ENCODE results near the gene AGMO.

Gene AGMO

GRCh38 chr7:15507708-15508107, 54.1 kb downstream of the AGMO start:
- no peaks in the 10 kb centered on the region for H3K9me3 ChIP-seq (ENCODE audit: insufficient read depth, low read depth, low read length)
- H3K79me2 ChIP-seq (ENCODE audit: insufficient read depth, low read length) = no peaks in the 10 kb centered on the region
- no peak overlapping the region for H2AFZ ChIP-seq (ENCODE audit: low read length)
- H3K36me3 ChIP-seq (ENCODE audit: insufficient read depth, low read length) = no peaks in the 10 kb centered on the region
- no peaks in the 10 kb centered on the region for H3K9me2 ChIP-seq (replicated peaks; ENCODE audit: low read depth, low read length)
- H4K20me1 ChIP-seq (ENCODE audit: insufficient read depth, low read length, poor library complexity, severe bottlenecking) = no peaks in the 10 kb centered on the region
- no peaks in the 10 kb centered on the region for H3K27me3 ChIP-seq (ENCODE audit: insufficient read depth, low read length, poor library complexity, severe bottlenecking)
- H3K4me3 ChIP-seq (ENCODE audit: low read length, poor library complexity, severe bottlenecking) = no peak overlapping the region
- no peak overlapping the region for H3K4me2 ChIP-seq (ENCODE audit: low read depth, low read length, poor library complexity, severe bottlenecking)
- H3K4me1 ChIP-seq (ENCODE audit: insufficient read depth, low read length, poor library complexity, severe bottlenecking) = peaks cover 10% of the 10 kb centered on the region
- TF ChIP-seq CTCF (conservative IDR thresholded peaks at IDR 0.05; ENCODE audit: low read length) (no peak), EZH2phosphoT487 (IDR thresholded peaks at IDR 0.05; ENCODE audit: borderline replicate concordance) (no peak)
- H3F3A ChIP-seq (ENCODE audit: low read depth) = no peaks in the 10 kb centered on the region
- no peak overlapping the region for H3K9ac ChIP-seq (ENCODE audit: low read depth, low read length, poor library complexity, severe bottlenecking)

- no peak overlapping the region for H2AFZ ChIP-seq (ENCODE audit: low read length)
- no peaks in the 10 kb centered on the region for H3K36me3 ChIP-seq (ENCODE audit: insufficient read depth, low read length)
- no peak for TF ChIP-seq EZH2phosphoT487 (IDR thresholded peaks at IDR 0.05; ENCODE audit: borderline replicate concordance)
- H3F3A ChIP-seq (ENCODE audit: low read depth) = no peaks in the 10 kb centered on the region
- H3K79me2 ChIP-seq (ENCODE audit: insufficient read depth, low read length) = no peaks in the 10 kb centered on the region
- no peaks in the 10 kb centered on the region for H3K9me3 ChIP-seq (ENCODE audit: insufficient read depth, low read depth, low read length)
- no peaks in the 10 kb centered on the region for H3K27me3 ChIP-seq (ENCODE audit: insufficient read depth, low read length, poor library complexity, severe bottlenecking)
- H4K20me1 ChIP-seq (ENCODE audit: insufficient read depth, low read length, poor library complexity, severe bottlenecking) = no peaks in the 10 kb centered on the region
- H3K4me3 ChIP-seq (ENCODE audit: low read length, poor library complexity, severe bottlenecking) = no peak overlapping the region
- H3K4me1 ChIP-seq (ENCODE audit: insufficient read depth, low read length, poor library complexity, severe bottlenecking) = peaks cover 10% of the 10 kb centered on the region
- H3K9me2 ChIP-seq (replicated peaks; ENCODE audit: low read depth, low read length) = no peaks in the 10 kb centered on the region
- no peak overlapping the region for H3K4me2 ChIP-seq (ENCODE audit: low read depth, low read length, poor library complexity, severe bottlenecking)
- H3K9ac ChIP-seq (ENCODE audit: low read depth, low read length, poor library complexity, severe bottlenecking) = no peak overlapping the region
Measured at GRCh38 chr7:15507171-15507570, 54.6 kb downstream of the AGMO start.

GRCh38 chr7:15505761-15506160, 56.1 kb downstream of the AGMO start:
- H3K79me2 ChIP-seq (ENCODE audit: insufficient read depth, low read length) = no peaks in the 10 kb centered on the region
- no peaks in the 10 kb centered on the region for H3F3A ChIP-seq (ENCODE audit: low read depth)
- H3K4me2 ChIP-seq (ENCODE audit: low read depth, low read length, poor library complexity, severe bottlenecking) = no peak overlapping the region
- no peaks in the 10 kb centered on the region for H3K9me2 ChIP-seq (replicated peaks; ENCODE audit: low read depth, low read length)
- H3K36me3 ChIP-seq (ENCODE audit: insufficient read depth, low read length) = no peaks in the 10 kb centered on the region
- no peak overlapping the region for H2AFZ ChIP-seq (ENCODE audit: low read length)
- TF ChIP-seq CTCF (conservative IDR thresholded peaks at IDR 0.05; ENCODE audit: low read length) (no peak), EZH2phosphoT487 (IDR thresholded peaks at IDR 0.05; ENCODE audit: borderline replicate concordance) (no peak)
- H3K4me3 ChIP-seq (ENCODE audit: low read length, poor library complexity, severe bottlenecking) = no peak overlapping the region
- H3K4me1 ChIP-seq (ENCODE audit: insufficient read depth, low read length, poor library complexity, severe bottlenecking) = peaks cover 10% of the 10 kb centered on the region
- H3K9ac ChIP-seq (ENCODE audit: low read depth, low read length, poor library complexity, severe bottlenecking) = no peak overlapping the region
- no peaks in the 10 kb centered on the region for H4K20me1 ChIP-seq (ENCODE audit: insufficient read depth, low read length, poor library complexity, severe bottlenecking)
- H3K27me3 ChIP-seq (ENCODE audit: insufficient read depth, low read length, poor library complexity, severe bottlenecking) = no peaks in the 10 kb centered on the region
- H3K9me3 ChIP-seq (ENCODE audit: insufficient read depth, low read depth, low read length) = no peaks in the 10 kb centered on the region

GRCh38 chr7:15504351-15504750, 57.5 kb downstream of the AGMO start:
- no peaks in the 10 kb centered on the region for H3F3A ChIP-seq (ENCODE audit: low read depth)
- TF ChIP-seq CTCF (conservative IDR thresholded peaks at IDR 0.05; ENCODE audit: low read length) = no peak
- no peak for TF ChIP-seq EZH2phosphoT487 (IDR thresholded peaks at IDR 0.05; ENCODE audit: borderline replicate concordance)
- H3K4me2 ChIP-seq (ENCODE audit: low read depth, low read length, poor library complexity, severe bottlenecking) = no peak overlapping the region
- no peaks in the 10 kb centered on the region for H3K79me2 ChIP-seq (ENCODE audit: insufficient read depth, low read length)
- H2AFZ ChIP-seq (ENCODE audit: low read length) = peak overlapping the region; percentile 12; the same call in 1 of the 2 replicates
- no peaks in the 10 kb centered on the region for H3K27me3 ChIP-seq (ENCODE audit: insufficient read depth, low read length, poor library complexity, severe bottlenecking)
- H3K9me2 ChIP-seq (replicated peaks; ENCODE audit: low read depth, low read length) = no peaks in the 10 kb centered on the region
- no peak overlapping the region for H3K4me3 ChIP-seq (ENCODE audit: low read length, poor library complexity, severe bottlenecking)
- no peaks in the 10 kb centered on the region for H3K36me3 ChIP-seq (ENCODE audit: insufficient read depth, low read length)
- H3K9ac ChIP-seq (ENCODE audit: low read depth, low read length, poor library complexity, severe bottlenecking) = no peak overlapping the region
- H4K20me1 ChIP-seq (ENCODE audit: insufficient read depth, low read length, poor library complexity, severe bottlenecking) = no peaks in the 10 kb centered on the region
- H3K4me1 ChIP-seq (ENCODE audit: insufficient read depth, low read length, poor library complexity, severe bottlenecking) = peaks cover 10% of the 10 kb centered on the region
- no peaks in the 10 kb centered on the region for H3K9me3 ChIP-seq (ENCODE audit: insufficient read depth, low read depth, low read length)

All from Loucy (cell line).